ENCODE measurements around the gene TSHZ3.

TSHZ3 gene

DNA sequence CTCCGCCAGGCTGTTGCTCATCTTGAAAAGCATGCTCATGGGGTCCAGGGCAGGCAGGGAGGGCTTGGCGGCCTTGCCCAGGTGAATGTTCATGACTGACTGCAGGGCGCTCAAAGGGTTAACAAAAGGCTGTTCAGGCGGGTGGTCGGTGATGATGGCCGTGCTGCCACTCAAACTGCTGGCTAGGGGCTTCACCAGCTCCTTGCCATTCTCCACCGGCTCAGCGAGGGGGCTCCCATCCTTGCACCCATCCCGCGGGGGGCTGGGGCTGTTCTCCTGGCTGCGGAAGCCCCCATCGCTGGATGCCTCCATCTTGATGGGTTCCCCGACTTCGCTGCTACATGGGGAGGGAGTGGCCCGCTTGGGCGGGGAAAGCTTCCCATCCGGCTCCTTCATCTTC, 71.7 kb downstream of the TSHZ3 start:
- H3K4me3 ChIP-seq (ENCODE audit: control insufficient read depth, low read depth, low read length): no peak overlapping the region
- DNase-seq (ENCODE audit: low read depth): no peak
- TF ChIP-seq, protein P1, sequence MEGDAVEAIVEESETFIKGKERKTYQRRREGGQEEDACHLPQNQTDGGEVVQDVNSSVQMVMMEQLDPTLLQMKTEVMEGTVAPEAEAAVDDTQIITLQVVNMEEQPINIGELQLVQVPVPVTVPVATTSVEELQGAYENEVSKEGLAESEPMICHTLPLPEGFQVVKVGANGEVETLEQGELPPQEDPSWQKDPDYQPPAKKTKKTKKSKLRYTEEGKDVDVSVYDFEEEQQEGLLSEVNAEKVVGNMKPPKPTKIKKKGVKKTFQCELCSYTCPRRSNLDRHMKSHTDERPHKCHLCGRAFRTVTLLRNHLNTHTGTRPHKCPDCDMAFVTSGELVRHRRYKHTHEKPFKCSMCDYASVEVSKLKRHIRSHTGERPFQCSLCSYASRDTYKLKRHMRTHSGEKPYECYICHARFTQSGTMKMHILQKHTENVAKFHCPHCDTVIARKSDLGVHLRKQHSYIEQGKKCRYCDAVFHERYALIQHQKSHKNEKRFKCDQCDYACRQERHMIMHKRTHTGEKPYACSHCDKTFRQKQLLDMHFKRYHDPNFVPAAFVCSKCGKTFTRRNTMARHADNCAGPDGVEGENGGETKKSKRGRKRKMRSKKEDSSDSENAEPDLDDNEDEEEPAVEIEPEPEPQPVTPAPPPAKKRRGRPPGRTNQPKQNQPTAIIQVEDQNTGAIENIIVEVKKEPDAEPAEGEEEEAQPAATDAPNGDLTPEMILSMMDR (conservative IDR thresholded peaks at IDR 0.05; ENCODE audit: control insufficient read depth, insufficient read depth, low read depth, low read length): no peak

DNA sequence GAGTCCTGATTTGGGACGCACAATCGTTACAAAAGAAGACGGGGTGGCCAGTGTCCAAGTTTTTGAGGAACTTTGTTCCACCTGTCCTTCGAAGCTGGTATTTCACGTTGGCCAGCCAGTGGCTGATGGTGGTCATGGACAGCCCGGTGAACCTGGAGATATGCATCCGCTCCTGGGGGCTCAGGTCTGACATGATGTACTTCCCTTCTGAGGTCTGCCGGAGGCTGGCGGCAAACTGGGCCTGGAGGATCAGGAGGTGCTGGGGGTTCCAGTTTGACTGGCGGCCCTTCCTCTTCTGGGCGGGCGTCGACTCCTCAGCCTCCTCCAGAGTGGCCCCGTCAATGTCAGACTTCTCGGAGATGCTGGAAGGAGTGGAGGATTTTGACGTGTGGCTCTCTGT, 72.4 kb downstream of the TSHZ3 start:
- H3K4me3 ChIP-seq (ENCODE audit: control insufficient read depth, low read depth, low read length): no peak overlapping the region
- DNase-seq (ENCODE audit: low read depth): no peak
- TF ChIP-seq, protein P1 (conservative IDR thresholded peaks at IDR 0.05; ENCODE audit: control insufficient read depth, insufficient read depth, low read depth, low read length): no peak

DNA sequence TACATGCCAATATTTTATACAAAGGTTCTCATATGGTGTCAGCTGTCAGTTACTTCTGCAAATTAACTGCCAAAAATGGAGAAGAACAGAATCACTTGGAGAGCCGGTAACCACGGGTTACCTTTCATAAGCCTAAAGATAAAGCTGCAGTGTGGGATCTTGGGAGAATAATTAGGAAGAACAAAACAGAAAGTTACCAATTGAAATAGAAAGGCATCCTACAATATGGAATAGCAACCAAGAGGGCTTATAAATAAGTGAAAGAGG, 74.2 kb downstream of the TSHZ3 start:
- H3K4me3 ChIP-seq (ENCODE audit: control insufficient read depth, low read depth, low read length): no peak overlapping the region
- DNase-seq (ENCODE audit: low read depth): no peak
- TF ChIP-seq, protein P1 (conservative IDR thresholded peaks at IDR 0.05; ENCODE audit: control insufficient read depth, insufficient read depth, low read depth, low read length): no peak

DNA sequence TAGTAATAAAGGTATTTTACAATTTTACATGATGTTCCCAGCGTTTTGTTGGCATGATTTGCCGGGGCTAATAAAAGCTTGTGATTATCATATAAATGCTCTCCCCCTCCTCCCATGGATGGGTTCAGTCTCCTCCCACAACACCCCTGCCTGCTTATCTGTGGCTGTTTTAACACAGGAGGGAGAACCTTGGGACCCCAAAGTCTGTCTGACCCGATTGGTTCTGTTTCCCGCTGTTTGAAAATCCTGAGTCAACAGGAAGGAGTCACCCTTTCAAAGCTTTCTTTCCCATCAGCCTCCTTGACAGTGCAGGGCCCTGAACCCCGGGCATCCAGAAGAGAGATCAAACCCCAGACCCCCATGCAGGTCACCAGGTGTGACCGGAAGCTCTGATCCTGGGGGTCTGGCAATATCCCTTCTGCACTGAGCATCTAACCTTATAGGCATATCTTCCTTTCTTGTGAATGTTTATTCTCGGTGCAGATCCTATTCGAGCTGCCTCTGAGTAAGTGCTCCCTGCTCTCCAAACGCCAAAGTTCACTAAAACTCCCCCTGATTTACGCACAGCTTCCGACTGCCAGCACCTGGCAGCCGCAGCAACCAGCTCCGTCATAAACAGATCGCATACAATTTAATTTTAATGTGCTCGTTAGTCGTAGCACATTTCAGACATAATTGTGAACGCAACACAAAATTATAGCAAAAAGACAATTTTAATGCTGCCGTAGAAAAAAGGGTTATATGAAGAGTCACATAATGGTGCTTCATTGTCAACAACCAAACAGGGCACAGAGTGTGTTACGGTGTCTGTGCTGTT, 74.8 kb downstream of the TSHZ3 start:
- TF ChIP-seq, protein P1 (conservative IDR thresholded peaks at IDR 0.05; ENCODE audit: control insufficient read depth, insufficient read depth, low read depth, low read length): no peak
- no peak overlapping the region for H3K4me3 ChIP-seq (ENCODE audit: control insufficient read depth, low read depth, low read length)
- no peak for DNase-seq (ENCODE audit: low read depth)

- TF ChIP-seq, protein P1 (conservative IDR thresholded peaks at IDR 0.05; ENCODE audit: control insufficient read depth, insufficient read depth, low read depth, low read length): no peak
- no peak overlapping the region for H3K4me3 ChIP-seq (ENCODE audit: control insufficient read depth, low read depth, low read length)
Measured at GRCh38 chr19:31272583-31273106, 76.6 kb downstream of the TSHZ3 start.

GRCh38 chr19:31271306-31271911, 77.8 kb downstream of the TSHZ3 start:
- TF ChIP-seq, protein P1 (conservative IDR thresholded peaks at IDR 0.05; ENCODE audit: control insufficient read depth, insufficient read depth, low read depth, low read length): no peak

More at GRCh38 chr19:31272583-31273106, 76.6 kb downstream of the TSHZ3 start:
- no peak for DNase-seq (ENCODE audit: low read depth)

More at GRCh38 chr19:31271306-31271911, 77.8 kb downstream of the TSHZ3 start:
- H3K4me3 ChIP-seq (ENCODE audit: control insufficient read depth, low read depth, low read length): no peak overlapping the region
- no peak for DNase-seq (ENCODE audit: low read depth)
